ENCODE results near the gene ZNF672.
"Not testable (repeated sequence)": the region's sequence is repeated elsewhere in the genome, so short reads cannot be mapped to it uniquely, and the experiment has no call there.

The ZNF672 gene

GRCh38 chr1:248814351-248814750, 23.7 kb upstream of the ZNF672 start:
- DNase-seq = no peak

- DNase-seq = no peak
Measured at GRCh38 chr1:248815407-248816034, 22.5 kb upstream of the ZNF672 start.

GRCh38 chr1:248816042-248816851, 21.8 kb upstream of the ZNF672 start:
- no peak for DNase-seq

DNA sequence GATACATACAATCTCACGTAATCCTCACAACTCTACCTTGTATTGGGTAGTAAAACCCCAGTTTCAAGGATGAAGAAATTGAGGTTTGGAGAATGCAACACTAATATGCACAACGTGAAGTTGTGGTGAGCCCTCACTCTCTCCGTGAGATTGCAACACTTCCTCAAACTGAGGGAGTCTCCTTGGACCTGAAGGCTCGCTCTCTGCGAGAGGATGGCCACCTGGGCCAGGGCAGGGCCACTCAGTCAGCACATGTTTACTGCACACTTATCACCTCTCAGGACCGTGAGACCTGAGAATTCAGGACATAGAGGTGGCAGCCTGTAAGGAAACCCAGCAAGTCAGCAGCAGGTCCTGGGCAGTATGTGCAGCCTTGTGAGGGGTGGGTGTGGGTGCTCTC, 21.0 kb upstream of the ZNF672 start:
- no peak for DNase-seq

- no peak for DNase-seq
Measured at GRCh38 chr1:248818505-248819374, 19.3 kb upstream of the ZNF672 start.

DNA sequence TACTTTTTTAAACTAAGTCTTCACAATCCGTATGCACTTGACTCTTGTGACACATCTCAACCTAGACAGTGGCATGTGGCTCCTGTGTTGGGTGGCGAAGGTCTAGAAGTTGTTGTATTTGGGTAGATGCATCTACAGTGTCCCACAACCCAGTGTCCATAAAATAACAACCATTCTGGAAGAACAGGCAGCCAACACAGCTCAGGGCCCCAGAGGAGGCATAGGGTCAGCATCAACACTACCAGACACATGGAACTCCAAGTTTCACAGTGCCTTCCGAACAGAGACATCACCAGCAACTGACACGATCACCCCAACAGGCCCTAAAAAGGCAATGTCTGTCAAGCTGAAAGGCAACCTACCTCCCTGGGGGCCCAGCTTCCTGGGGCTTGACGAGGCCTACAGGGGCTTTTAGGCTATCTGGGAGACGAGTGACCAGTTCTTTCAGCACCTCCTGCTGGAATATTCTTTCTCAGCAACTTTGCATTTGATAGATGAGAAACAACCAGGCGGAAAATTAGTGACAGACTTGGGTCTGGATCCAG, 17.9 kb upstream of the ZNF672 start:
- no peak for DNase-seq

GRCh38 chr1:248821101-248821500, 16.9 kb upstream of the ZNF672 start:
- DNase-seq = no peak

GRCh38 chr1:248821641-248822040, 16.4 kb upstream of the ZNF672 start:
- DNase-seq = no peak

DNA sequence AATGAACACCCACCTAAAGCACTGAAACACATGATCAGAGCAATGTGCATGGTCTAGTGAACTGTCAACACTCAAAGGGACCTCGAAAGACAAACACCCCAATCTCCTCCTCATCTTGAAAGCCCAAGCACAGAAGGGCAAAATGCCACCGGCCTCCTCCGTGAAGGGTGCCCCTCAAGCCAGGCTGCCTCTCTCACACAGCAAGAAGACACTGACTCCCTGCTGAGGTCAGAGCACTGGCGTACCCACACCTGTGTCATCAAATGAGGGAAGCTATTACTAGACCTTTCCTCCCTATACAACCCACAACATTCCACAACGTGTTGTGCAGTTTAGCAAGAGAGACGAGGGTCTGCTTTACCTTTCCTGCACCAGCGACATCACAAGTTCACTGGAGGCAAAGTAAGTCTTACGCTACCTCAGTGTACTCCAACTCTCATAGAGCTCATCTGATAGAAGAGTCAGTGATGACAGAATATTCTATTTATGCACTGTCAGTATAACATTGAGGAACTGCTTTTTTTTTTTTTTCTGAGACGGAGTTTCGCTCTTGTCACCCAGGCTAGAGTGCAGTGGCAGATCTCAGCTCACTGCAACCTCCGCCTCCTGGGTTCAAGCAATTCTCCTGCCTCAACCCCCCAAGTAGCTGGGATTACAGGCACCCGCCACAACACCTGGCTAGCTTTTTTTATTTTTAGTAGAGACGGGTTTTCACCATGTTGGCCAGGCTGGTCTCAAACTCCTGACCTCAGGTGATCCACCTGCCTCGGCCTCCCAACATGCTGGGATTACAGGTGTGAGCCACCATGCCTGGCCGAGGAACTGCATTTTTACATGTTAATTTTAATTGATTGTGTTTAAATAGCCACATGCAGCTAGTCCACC, 15.6 kb upstream of the ZNF672 start:
- no peak for DNase-seq

DNA sequence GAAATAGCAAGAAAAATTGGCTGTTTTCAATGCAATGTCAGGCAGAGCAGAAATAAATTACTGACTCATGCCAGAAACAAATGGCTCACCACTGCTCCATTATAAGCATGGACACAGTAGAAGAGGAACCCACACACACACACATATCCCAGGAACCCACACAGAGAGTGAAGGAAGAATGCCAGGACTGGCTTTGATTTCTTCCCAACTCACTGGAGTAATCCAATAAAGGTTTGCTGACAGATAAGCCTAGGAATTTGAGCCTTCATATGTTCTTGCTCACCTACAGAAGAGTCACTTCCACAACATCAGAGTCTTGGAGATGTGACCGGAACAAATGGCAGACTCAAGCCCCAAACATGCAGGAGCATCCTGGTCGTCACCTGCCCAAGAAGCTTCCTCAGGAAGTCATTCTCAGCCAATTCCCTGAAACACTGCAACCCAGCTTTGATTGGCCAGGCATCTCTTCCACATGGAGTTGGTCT, 14.5 kb upstream of the ZNF672 start:
- DNase-seq = no peak

DNA sequence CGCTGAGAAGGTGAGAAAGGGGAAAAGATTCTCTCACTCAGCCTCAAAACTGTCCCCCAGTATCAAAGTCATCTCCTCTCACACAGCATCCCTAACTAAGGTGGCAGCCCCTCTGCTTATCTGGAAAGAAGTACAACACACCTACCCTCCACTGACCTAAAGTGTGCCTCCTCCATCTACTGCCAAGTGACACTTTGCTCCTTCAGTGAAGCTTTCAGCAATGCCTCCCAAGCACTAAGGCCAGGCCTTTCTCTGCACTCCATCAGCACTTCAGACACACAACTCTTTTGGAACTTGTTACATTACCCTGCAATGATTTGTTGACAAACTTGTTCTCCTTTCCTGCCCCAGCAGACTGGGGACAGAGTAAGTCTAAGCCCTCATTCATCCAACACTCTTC, 13.7 kb upstream of the ZNF672 start:
- DNase-seq = no peak

GRCh38 chr1:248824701-248825100, 13.3 kb upstream of the ZNF672 start:
- no peak for DNase-seq

- DNase-seq = no peak
Measured at GRCh38 chr1:248825136-248825535, 12.9 kb upstream of the ZNF672 start.

DNA sequence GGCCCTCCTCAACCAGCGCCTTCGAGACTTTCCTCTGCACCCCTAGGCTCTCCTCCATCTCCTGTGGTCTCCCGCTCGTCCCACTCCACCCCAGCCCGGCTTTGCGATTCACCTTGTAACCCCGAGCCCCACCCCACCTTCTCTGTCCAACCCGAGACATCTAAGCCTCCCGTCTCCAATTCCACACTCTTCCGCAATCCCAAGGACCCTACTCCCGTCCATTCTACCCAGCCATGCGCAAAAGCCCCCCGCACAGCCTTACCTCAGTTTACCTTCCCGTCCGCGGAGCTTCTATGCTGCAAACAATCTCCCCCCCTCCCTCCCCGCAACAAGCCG, 12.5 kb upstream of the ZNF672 start:
- DNase-seq = no peak

GRCh38 chr1:248825909-248826760, 11.9 kb upstream of the ZNF672 start, which contains the start of gene SH3BP5L:
SH3BP5L (minus strand) TSS chr1:248825915; CDS start chr1:248824935, 980 bp downstream.
- DNase-seq = peak; percentile 97

- DNase-seq = peak; percentile 41
Measured at GRCh38 chr1:248828845-248829244, 9.2 kb upstream of the ZNF672 start.

DNA sequence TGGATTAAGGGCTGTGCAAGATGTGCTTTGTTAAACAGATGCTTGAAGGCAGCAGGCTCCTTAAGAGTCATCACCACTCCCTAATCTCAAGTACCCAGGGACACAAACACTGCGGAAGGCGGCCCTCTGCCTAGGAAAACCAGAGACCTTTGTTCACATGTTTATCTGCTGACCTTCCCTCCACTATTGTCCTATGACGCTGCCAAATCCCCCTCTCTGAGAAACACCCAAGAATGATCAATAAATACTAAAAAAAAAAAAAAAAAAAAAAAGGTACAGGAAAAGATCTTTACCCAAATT, 7.4 kb upstream of the ZNF672 start:
- DNase-seq = not testable (repeated sequence)

DNA sequence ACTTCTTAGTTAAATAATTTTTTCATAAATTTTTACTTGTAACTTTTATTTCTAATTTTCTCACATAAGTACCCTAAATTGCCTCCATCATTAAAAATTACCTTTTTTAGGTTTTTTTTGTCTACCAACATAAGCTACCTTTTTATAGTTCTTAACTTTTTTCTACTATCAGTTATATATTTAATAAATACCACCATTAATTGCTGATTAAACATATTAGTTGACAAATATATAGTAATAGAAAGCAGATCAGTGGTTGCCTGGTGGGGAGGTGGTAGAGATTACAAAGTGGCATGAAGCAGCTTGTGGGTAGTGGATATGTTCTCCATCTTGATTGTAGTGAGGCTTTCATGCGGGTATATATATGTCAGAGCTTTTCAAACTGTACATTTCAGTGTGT, 6.2 kb upstream of the ZNF672 start:
- no peak for DNase-seq

DNA sequence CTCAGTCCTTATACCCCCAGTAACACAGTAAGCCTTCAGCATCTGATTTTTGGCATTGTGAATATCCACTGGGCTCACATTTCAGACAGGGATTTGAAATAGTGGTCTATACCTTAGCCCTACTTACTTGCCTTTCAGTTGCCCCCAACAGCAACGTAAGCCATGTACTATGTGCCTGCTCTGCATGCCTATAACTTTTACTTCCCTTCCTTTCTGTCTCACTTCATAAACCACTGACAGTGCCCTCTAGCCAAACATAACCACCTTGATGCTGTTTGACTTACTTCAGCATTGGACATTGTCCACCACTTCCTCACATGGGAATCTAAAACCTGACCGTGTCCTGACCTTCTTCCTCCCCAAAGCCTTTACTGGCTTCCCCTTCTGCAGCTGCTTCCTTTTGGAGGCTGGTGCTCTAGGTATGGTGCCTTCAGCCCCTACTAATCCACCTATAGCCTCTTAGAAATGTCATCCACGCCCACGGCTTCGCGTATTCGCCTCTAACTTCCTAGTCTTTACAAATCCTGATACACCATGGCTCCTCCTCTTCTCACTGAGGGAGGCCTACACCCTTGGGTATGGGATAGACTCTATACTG, 3.6 kb upstream of the ZNF672 start:
- no peak for DNase-seq

- peak; percentile 82 for DNase-seq
Measured at GRCh38 chr1:248837045-248837780, 811 bp upstream of the ZNF672 start.
